MM.1S (cell line): ENCODE measurements around the gene COA5.
A peak's percentile ranks its signal among the peaks of the same experiment; 100 is the strongest.

Source experiments
- DNase-seq: peaks from one replicate; pipeline ENCODE4 v3.0.0-alpha.2; 2015
- H2AFZ ChIP-seq: fragments of 300-600 bp; sonication (generic); 2 replicates; pipeline ENCODE4 v1.6.0; 2016; ENCODE audit warnings: antibody characterized with exemption, low read length
- H3F3A ChIP-seq: fragments of 300-600 bp; sonication (generic); 2 replicates; pipeline ENCODE4 v1.6.1; 2016; ENCODE audit warnings: mild to moderate bottlenecking, antibody characterized with exemption, low read length, moderate library complexity, mixed read lengths; ENCODE audit not compliant: insufficient read depth
- H3K27ac ChIP-seq: fragments of 300-600 bp; sonication (generic); 2 replicates; pipeline ENCODE4 v1.5.1; 2016; ENCODE audit warnings: mild to moderate bottlenecking, low read length
- H3K27me3 ChIP-seq: fragments of 300-600 bp; sonication (generic); replicated peaks from 2 replicates; pipeline ENCODE4 v1.6.0; 2016; ENCODE audit warnings: low read length; ENCODE audit not compliant: insufficient read depth
- H3K36me3 ChIP-seq: fragments of 300-600 bp; sonication (generic); replicated peaks from 2 replicates; pipeline ENCODE4 v1.6.1; 2016; ENCODE audit warnings: mild to moderate bottlenecking, low read length, mixed read lengths; ENCODE audit not compliant: insufficient read depth
- H3K4me1 ChIP-seq: fragments of 300-600 bp; sonication (generic); 2 replicates; pipeline ENCODE4 v1.6.1; 2016; ENCODE audit warnings: low read length, mixed read lengths
- H3K4me2 ChIP-seq: fragments of 300-600 bp; sonication (generic); 2 replicates; pipeline ENCODE4 v1.6.0; 2016; ENCODE audit warnings: low read depth, low read length
- H3K4me3 ChIP-seq: fragments of 300-600 bp; sonication (generic); 2 replicates; pipeline ENCODE4 v1.5.1; 2016; ENCODE audit warnings: low read length, mixed read lengths
- H3K79me2 ChIP-seq: fragments of 300-600 bp; sonication (generic); 2 replicates; pipeline ENCODE4 v1.6.1; 2016; ENCODE audit warnings: mixed run types, low read length, mixed read lengths
- H3K9ac ChIP-seq: fragments of 300-600 bp; sonication (generic); 2 replicates; pipeline ENCODE4 v1.6.1; 2016; ENCODE audit warnings: low read length, mixed read lengths
- H3K9me2 ChIP-seq: fragments of 300-600 bp; sonication (generic); replicated peaks from 2 replicates; pipeline ENCODE4 v1.6.1; 2016; ENCODE audit warnings: mild to moderate bottlenecking, low read length, mixed read lengths; ENCODE audit not compliant: insufficient read depth
- H3K9me3 ChIP-seq: fragments of 300-600 bp; sonication (generic); replicated peaks from 2 replicates; pipeline ENCODE4 v1.6.1; 2016; ENCODE audit warnings: mild to moderate bottlenecking, low read length, mixed read lengths; ENCODE audit not compliant: insufficient read depth
- H4K20me1 ChIP-seq: fragments of 300-600 bp; sonication (generic); 2 replicates; pipeline ENCODE4 v1.6.1; 2016; ENCODE audit warnings: mild to moderate bottlenecking, low read length, moderate library complexity, mixed read lengths; ENCODE audit not compliant: insufficient read depth
- CTCF ChIP-seq: fragments of 300-600 bp; sonication (generic); IDR thresholded peaks from 2 replicates; pipeline ENCODE4 v1.5.1; 2016; ENCODE audit warnings: antibody characterized with exemption, low read length, mixed read lengths
- EZH2 ChIP-seq: fragments of 300-600 bp; sonication (generic); optimal IDR thresholded peaks from 2 replicates; pipeline ENCODE3; 2017; ENCODE audit warnings: low read depth, mild to moderate bottlenecking, antibody characterized with exemption, low read length, mixed read lengths
- EZH2phosphoT487 ChIP-seq: fragments of 300-600 bp; sonication (generic); IDR thresholded peaks from 2 replicates; pipeline ENCODE4 v1.6.1; 2018; ENCODE audit warnings: antibody characterized with exemption, low read length

The COA5 gene

DNA sequence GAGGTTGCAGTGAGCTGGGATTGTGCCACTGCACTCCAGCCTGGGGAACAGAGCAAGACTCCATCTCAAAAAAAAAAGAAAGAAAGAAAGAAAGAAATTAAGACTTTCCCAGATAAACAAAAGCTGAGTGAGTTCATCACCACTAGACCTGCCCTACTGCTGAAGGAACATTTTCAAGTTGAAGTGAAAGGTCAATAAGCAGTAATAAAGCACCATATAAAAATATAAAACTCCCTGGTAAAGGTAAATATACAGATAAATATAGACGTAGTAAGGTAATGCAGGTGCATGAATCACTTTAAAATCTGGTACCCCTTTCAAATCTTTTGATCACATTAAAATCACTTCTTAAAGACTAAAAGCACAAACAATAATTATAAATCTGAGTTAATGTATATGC, 42.7 kb upstream of the COA5 start:
- Histone ChIP-seq H3K79me2 (no peaks in the 10 kb centered on the region), H3F3A (no peaks in the 10 kb centered on the region), H3K4me3 (no peak overlapping the region), H4K20me1 (no peaks in the 10 kb centered on the region), H3K9ac (no peak overlapping the region), H3K9me2 (no peaks in the 10 kb centered on the region), H3K9me3 (no peaks in the 10 kb centered on the region), H3K4me1 (no peaks in the 10 kb centered on the region), H3K27ac (no peak overlapping the region), H2AFZ (no peak overlapping the region), H3K4me2 (no peak overlapping the region), H3K36me3 (no peaks in the 10 kb centered on the region), H3K27me3 (no peaks in the 10 kb centered on the region)
- DNase-seq: no peak
- TF ChIP-seq CTCF (no peak), EZH2phosphoT487 (no peak), EZH2 (no peak)

DNA sequence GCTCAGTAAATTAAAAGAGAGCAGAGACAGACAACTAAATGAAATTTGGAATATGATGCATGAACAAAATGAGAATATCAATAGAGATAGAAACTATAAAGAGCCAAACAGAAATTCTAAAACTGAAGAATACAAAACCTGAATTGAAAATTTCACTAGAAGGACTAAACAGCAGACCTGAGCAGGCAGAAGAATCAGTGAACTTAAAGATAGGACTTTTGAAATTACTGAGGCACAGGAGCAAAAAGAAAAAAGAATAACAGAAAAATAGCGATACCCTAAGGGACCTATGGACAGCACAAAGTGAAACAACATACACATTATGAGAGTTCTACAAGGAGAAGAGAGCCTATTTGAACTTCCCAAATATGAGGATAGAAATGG, 41.7 kb upstream of the COA5 start:
- no peak for DNase-seq
- no peaks in the 10 kb centered on the region for H3K79me2 ChIP-seq
- H3K9ac ChIP-seq: no peak overlapping the region
- no peaks in the 10 kb centered on the region for H3K9me3 ChIP-seq
- TF ChIP-seq EZH2phosphoT487 (no peak), CTCF (no peak), EZH2 (no peak)
- no peaks in the 10 kb centered on the region for H3K36me3 ChIP-seq
- H3K4me3 ChIP-seq: no peak overlapping the region
- no peaks in the 10 kb centered on the region for H3K27me3 ChIP-seq
- no peaks in the 10 kb centered on the region for H3F3A ChIP-seq
- H4K20me1 ChIP-seq: no peaks in the 10 kb centered on the region
- no peaks in the 10 kb centered on the region for H3K9me2 ChIP-seq
- H3K4me2 ChIP-seq: no peak overlapping the region
- H3K4me1 ChIP-seq: no peaks in the 10 kb centered on the region
- no peak overlapping the region for H3K27ac ChIP-seq
- no peak overlapping the region for H2AFZ ChIP-seq

GRCh38 chr2:98649135-98649991, 41.1 kb upstream of the COA5 start:
- Histone ChIP-seq H3K4me3 (no peak overlapping the region), H3K9me3 (no peaks in the 10 kb centered on the region), H2AFZ (no peak overlapping the region), H3K9me2 (no peaks in the 10 kb centered on the region), H3K36me3 (no peaks in the 10 kb centered on the region), H4K20me1 (no peaks in the 10 kb centered on the region), H3K27ac (no peak overlapping the region), H3F3A (no peaks in the 10 kb centered on the region), H3K4me2 (no peak overlapping the region), H3K27me3 (no peaks in the 10 kb centered on the region), H3K4me1 (no peaks in the 10 kb centered on the region), H3K79me2 (no peaks in the 10 kb centered on the region), H3K9ac (no peak overlapping the region)
- peak; percentile 83 for DNase-seq
- TF ChIP-seq EZH2phosphoT487 (no peak), CTCF (peak; percentile 99)
